ENCODE data around the gene ALPG.
"Not testable (repeated sequence)": the region's sequence is repeated elsewhere in the genome, so short reads cannot be mapped to it uniquely, and the experiment has no call there.

Gene ALPG

GRCh38 chr2:232406556-232407310 is at the start of gene ALPG:
TSS of gene ALPG (plus strand) at chr2:232406844. CDS start at chr2:232406895, 51 bp downstream.
- H3K27me3 ChIP-seq: no peaks in the 10 kb centered on the region
- peaks cover 56% of the 10 kb centered on the region for H3K4me1 ChIP-seq
- TF ChIP-seq Cebpa-rat (IDR thresholded peaks at IDR 0.05): no peak
- H3K9me3 ChIP-seq: no peaks in the 10 kb centered on the region
- no peak within 1 kb of the TSS for H3K4me3 ChIP-seq
- 0 out of 2 replicates have a peak within 1 kb of the TSS, but pooled peaks have one; percentile 13 for H3K27ac ChIP-seq
- no peaks in the 10 kb centered on the region for H3K36me3 ChIP-seq
- H3K9ac ChIP-seq: no peak within 1 kb of the TSS
- peak within 1 kb of the TSS; percentile 45 for H3K4me2 ChIP-seq
- no peaks in the 10 kb centered on the region for H4K20me1 ChIP-seq

GRCh38 chr2:232361646-232362045 is 45.0 kb upstream of the ALPG start:
- Histone ChIP-seq H3K9me3 (peaks cover 14% of the 10 kb centered on the region), H4K20me1 (peaks cover 6% of the 10 kb centered on the region; the same call in 1 of the 2 replicates), H3K4me3 (no peak overlapping the region), H3K4me1 (peaks cover 48% of the 10 kb centered on the region), H3K36me3 (no peaks in the 10 kb centered on the region), H3K9ac (no peak overlapping the region), H3K4me2 (peak overlapping the region; percentile 92; the same call in 1 of the 2 replicates), H3K27ac (no peak overlapping the region), H3K27me3 (no peaks in the 10 kb centered on the region)
- TF ChIP-seq Cebpa-rat (IDR thresholded peaks at IDR 0.05): no peak

- peaks cover 51% of the 10 kb centered on the region for H3K4me1 ChIP-seq
- peak overlapping the region; percentile 92 for H3K4me2 ChIP-seq
- peaks cover 14% of the 10 kb centered on the region for H3K9me3 ChIP-seq
- peaks cover 6% of the 10 kb centered on the region; the same call in 1 of the 2 replicates for H4K20me1 ChIP-seq
- H3K27me3 ChIP-seq: no peaks in the 10 kb centered on the region
- no peaks in the 10 kb centered on the region for H3K36me3 ChIP-seq
- no peak for TF ChIP-seq Cebpa-rat (IDR thresholded peaks at IDR 0.05)
- peak overlapping the region; percentile 75 for H3K27ac ChIP-seq
- peak overlapping the region; percentile 8; the same call in 1 of the 2 replicates for H3K4me3 ChIP-seq
- peak overlapping the region; percentile 29; the same call in 1 of the 2 replicates for H3K9ac ChIP-seq
These were observed 44.3 kb upstream of the ALPG start for GRCh38 chr2:232362174-232362900.

GRCh38 chr2:232363064-232363783 is 43.4 kb upstream of the ALPG start:
- Histone ChIP-seq H3K9ac (peak overlapping the region; percentile 58; the same call in 1 of the 2 replicates), H3K27ac (peak overlapping the region; percentile 75), H3K9me3 (peaks cover 14% of the 10 kb centered on the region), H3K4me3 (peak overlapping the region; percentile 51), H3K4me2 (peak overlapping the region; percentile 92), H3K4me1 (peaks cover 59% of the 10 kb centered on the region)
- not testable (repeated sequence) for H3K36me3 ChIP-seq, H4K20me1 ChIP-seq, H3K27me3 ChIP-seq

- peaks cover 6% of the 10 kb centered on the region; the same call in 1 of the 2 replicates for H4K20me1 ChIP-seq
- peak overlapping the region; percentile 51 for H3K4me3 ChIP-seq
- peak overlapping the region; percentile 92 for H3K4me2 ChIP-seq
- no peaks in the 10 kb centered on the region for H3K36me3 ChIP-seq
- H3K4me1 ChIP-seq: peaks cover 66% of the 10 kb centered on the region
- H3K9ac ChIP-seq: peak overlapping the region; percentile 58; the same call in 1 of the 2 replicates
- peaks cover 14% of the 10 kb centered on the region for H3K9me3 ChIP-seq
- peak overlapping the region; percentile 75 for H3K27ac ChIP-seq
- TF ChIP-seq Cebpa-rat (IDR thresholded peaks at IDR 0.05): no peak
- no peaks in the 10 kb centered on the region for H3K27me3 ChIP-seq
These were observed 42.6 kb upstream of the ALPG start for GRCh38 chr2:232363784-232364615.

GRCh38 chr2:232364806-232365594 is 41.6 kb upstream of the ALPG start:
- H3K9me3 ChIP-seq: peaks cover 14% of the 10 kb centered on the region
- H3K27me3 ChIP-seq, H3K36me3 ChIP-seq, H4K20me1 ChIP-seq, H3K4me3 ChIP-seq, H3K9ac ChIP-seq: not testable (repeated sequence)
- peak overlapping the region; percentile 67 for H3K4me2 ChIP-seq
- H3K4me1 ChIP-seq: peaks cover 76% of the 10 kb centered on the region
- H3K27ac ChIP-seq: peak overlapping the region; percentile 49; the same call in 1 of the 2 replicates

GRCh38 chr2:232365621-232366321 is 40.9 kb upstream of the ALPG start:
- peaks cover 6% of the 10 kb centered on the region; the same call in 1 of the 2 replicates for H4K20me1 ChIP-seq
- peak overlapping the region; percentile 67 for H3K4me2 ChIP-seq
- no peak for TF ChIP-seq Cebpa-rat (IDR thresholded peaks at IDR 0.05)
- no peaks in the 10 kb centered on the region for H3K36me3 ChIP-seq
- H3K27me3 ChIP-seq: no peaks in the 10 kb centered on the region
- 0 out of 2 replicates have a peak overlapping the region, but pooled peaks have one; percentile 49 for H3K27ac ChIP-seq
- H3K4me1 ChIP-seq: peaks cover 76% of the 10 kb centered on the region
- no peak overlapping the region for H3K9ac ChIP-seq
- no peak overlapping the region for H3K4me3 ChIP-seq
- peaks cover 14% of the 10 kb centered on the region for H3K9me3 ChIP-seq

- peaks cover 80% of the 10 kb centered on the region for H3K4me1 ChIP-seq
These were observed 40.2 kb upstream of the ALPG start for GRCh38 chr2:232366461-232366860.

More at GRCh38 chr2:232366461-232366860, 40.2 kb upstream of the ALPG start:
- H4K20me1 ChIP-seq, H3K4me2 ChIP-seq, H3K27me3 ChIP-seq, H3K27ac ChIP-seq, H3K4me3 ChIP-seq, H3K36me3 ChIP-seq, H3K9ac ChIP-seq: not testable (repeated sequence)
- peaks cover 10% of the 10 kb centered on the region for H3K9me3 ChIP-seq
